SU-DHL-6 (cell line): ENCODE results near the gene EFL1.
"Not testable (repeated sequence)": the region's sequence is repeated elsewhere in the genome, so short reads cannot be mapped to it uniquely, and the experiment has no call there.

ENCODE experiments used
- H2AFZ ChIP-seq: fragments of 200-600 bp; sonication (generic); 2 replicates; pipeline ENCODE4 v1.6.1; 2014; ENCODE audit warnings: low read depth, mild to moderate bottlenecking, moderate library complexity, mixed read lengths, antibody characterized with exemption, low read length; ENCODE audit not compliant: severe bottlenecking
- H3F3A ChIP-seq: fragments of 200-600 bp; shearing (Covaris generic); 2 replicates; pipeline ENCODE4 v1.6.0; 2016; ENCODE audit warnings: antibody characterized with exemption, mild to moderate bottlenecking; ENCODE audit not compliant: insufficient read depth
- H3K27ac ChIP-seq: fragments of 200-600 bp; sonication (generic); 2 replicates; pipeline ENCODE4 v1.5.1; 2016; ENCODE audit warnings: low read depth, mild to moderate bottlenecking, low read length, moderate library complexity, mixed read lengths
- H3K27me3 ChIP-seq: fragments of 200-600 bp; sonication (generic), shearing (Covaris generic); 2 replicates; pipeline ENCODE4 v1.6.0; 2014; ENCODE audit warnings: mild to moderate bottlenecking, low read length
- H3K36me3 ChIP-seq: fragments of 200-600 bp; sonication (generic); 2 replicates; pipeline ENCODE4 v1.6.1; 2014; ENCODE audit warnings: mild to moderate bottlenecking, low read length, mixed read lengths
- H3K4me2 ChIP-seq: fragments of 300-600, 200-600 bp; shearing (Covaris generic), sonication (generic); 2 replicates; pipeline ENCODE4 v1.6.0; 2014; ENCODE audit warnings: low read length, low read depth, mild to moderate bottlenecking; ENCODE audit not compliant: poor library complexity, severe bottlenecking
- H3K4me3 ChIP-seq: fragments of 200-600 bp; sonication (generic); 2 replicates; pipeline ENCODE4 v1.5.1; 2014; ENCODE audit warnings: antibody characterized with exemption, low read length, mild to moderate bottlenecking, mixed read lengths; ENCODE audit not compliant: insufficient read depth, poor library complexity, severe bottlenecking
- H3K79me2 ChIP-seq: fragments of 200-600 bp; sonication (generic); 2 replicates; pipeline ENCODE4 v1.6.1; 2014; ENCODE audit warnings: mild to moderate bottlenecking, low read length, moderate library complexity; ENCODE audit not compliant: insufficient read depth
- H3K9ac ChIP-seq: fragments of 200-600 bp; sonication (generic); 2 replicates; pipeline ENCODE4 v1.7.0; 2014; ENCODE audit warnings: mild to moderate bottlenecking, low read length
- H3K9me2 ChIP-seq: fragments of 200-600 bp; sonication (generic); replicated peaks from 2 replicates; pipeline ENCODE4 v1.6.1; 2014; ENCODE audit warnings: low read length; ENCODE audit not compliant: insufficient read depth
- H3K9me3 ChIP-seq: fragments of 200-600 bp; sonication (generic); 2 replicates; pipeline ENCODE4 v1.6.1; 2014; ENCODE audit warnings: low read length, mixed read lengths; ENCODE audit not compliant: insufficient read depth
- H4K20me1 ChIP-seq: fragments of 200-600 bp; sonication (generic); 2 replicates; pipeline ENCODE4 v1.6.1; 2014; ENCODE audit warnings: low read depth, mild to moderate bottlenecking, antibody characterized with exemption, low read length, moderate library complexity, mixed read lengths
- CTCF ChIP-seq: fragments of 200-600 bp; sonication (generic); IDR thresholded peaks from one replicate; pipeline ENCODE4 v1.5.1; 2017; ENCODE audit warnings: antibody characterized with exemption, mild to moderate bottlenecking, low read length, moderate library complexity; ENCODE audit not compliant: insufficient read depth, poor library complexity, severe bottlenecking
- EZH2phosphoT487 ChIP-seq: fragments of 200-600 bp; sonication (generic), shearing (Covaris generic); conservative IDR thresholded peaks from 2 replicates; pipeline ENCODE4 v1.6.1; 2018; ENCODE audit warnings: mild to moderate bottlenecking, antibody characterized with exemption, low read length, moderate library complexity, mixed read lengths

The EFL1 gene

DNA sequence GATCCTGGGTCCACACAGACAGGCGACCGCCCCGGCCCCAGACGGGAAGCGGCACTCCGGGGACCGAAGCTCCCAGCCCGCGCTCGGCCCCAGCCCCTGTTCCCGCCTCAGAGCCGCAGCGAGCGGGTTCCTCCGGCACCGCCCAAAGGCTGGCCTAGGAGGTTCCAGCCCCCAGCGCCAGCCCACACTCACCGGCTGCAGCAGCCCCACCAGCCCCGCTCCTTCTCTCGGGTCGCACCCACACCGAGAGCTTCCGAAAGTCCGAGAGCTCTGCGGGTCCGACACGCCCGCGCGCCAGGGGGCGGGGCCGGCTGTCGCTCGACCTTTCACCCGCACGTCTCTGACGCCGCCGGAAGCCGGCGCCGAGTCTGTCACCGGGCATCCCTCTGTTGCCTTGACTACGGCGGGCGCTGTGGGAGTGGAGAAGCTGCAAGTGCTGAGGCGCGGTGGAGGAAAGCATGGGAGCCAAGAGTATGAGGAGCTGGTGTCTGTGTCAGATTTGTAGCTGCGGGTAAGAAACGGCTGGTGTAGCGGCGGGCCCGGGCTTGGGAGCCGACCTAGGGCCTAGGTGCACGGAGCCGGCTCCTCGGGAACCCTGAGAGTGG, at the start of gene EFL1, which contains the start of gene SAXO2:
Gene EFL1 (minus strand): TSS at position 313 of the 605 bp plus-strand sequence. CDS start 956 bp downstream, outside the sequence.
Gene SAXO2 (plus strand): TSS at position 397 of the 605 bp plus-strand sequence. CDS start 62 bp downstream, at position 459.
- peak within 1 kb of the TSS; percentile 81 for H3K4me2 ChIP-seq

DNA sequence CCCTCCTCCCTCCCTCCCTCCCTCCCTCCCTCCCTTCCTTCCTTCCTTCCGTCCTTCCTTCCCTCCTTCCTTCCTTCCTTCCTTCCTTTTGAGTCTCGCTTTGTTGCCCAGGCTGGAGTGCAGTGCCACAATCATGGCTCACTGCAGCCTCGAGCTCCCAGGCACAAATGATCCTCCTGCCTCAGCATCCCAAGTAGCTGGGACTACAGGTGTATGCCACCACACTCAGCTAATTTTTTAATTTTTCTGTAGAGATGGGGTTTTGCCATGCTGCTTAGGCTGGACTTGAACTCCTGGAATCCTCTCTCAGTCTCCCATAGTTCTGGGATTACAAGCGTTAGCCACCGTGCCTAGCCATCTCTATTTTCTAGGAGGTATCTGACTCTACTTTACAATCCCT, 48.8 kb upstream of the EFL1 start:
- not testable (repeated sequence) for H3K4me2 ChIP-seq, H3K27me3 ChIP-seq, H3K9me2 ChIP-seq, H3K9me3 ChIP-seq, H3K27ac ChIP-seq, H3K36me3 ChIP-seq, H3F3A ChIP-seq, H3K4me3 ChIP-seq, H2AFZ ChIP-seq, H3K79me2 ChIP-seq, H4K20me1 ChIP-seq, H3K9ac ChIP-seq

More for the DNA sequence above, at the start of gene EFL1, which contains the start of gene SAXO2:
- Histone ChIP-seq H2AFZ (peak within 1 kb of the TSS; percentile 69), H3K4me3 (peak within 1 kb of the TSS; percentile 83), H4K20me1 (no peaks in the 10 kb centered on the region), H3K9ac (peak within 1 kb of the TSS; percentile 70), H3K9me3 (no peaks in the 10 kb centered on the region), H3K9me2 (no peaks in the 10 kb centered on the region), H3F3A (no peaks in the 10 kb centered on the region), H3K27me3 (no peaks in the 10 kb centered on the region), H3K27ac (peak within 1 kb of the TSS; percentile 55), H3K36me3 (peaks cover 8% of the 10 kb centered on the region; the same call in 1 of the 2 replicates), H3K79me2 (peaks cover 30% of the 10 kb centered on the region)
- no peak for TF ChIP-seq CTCF
- no peak for TF ChIP-seq EZH2phosphoT487

DNA sequence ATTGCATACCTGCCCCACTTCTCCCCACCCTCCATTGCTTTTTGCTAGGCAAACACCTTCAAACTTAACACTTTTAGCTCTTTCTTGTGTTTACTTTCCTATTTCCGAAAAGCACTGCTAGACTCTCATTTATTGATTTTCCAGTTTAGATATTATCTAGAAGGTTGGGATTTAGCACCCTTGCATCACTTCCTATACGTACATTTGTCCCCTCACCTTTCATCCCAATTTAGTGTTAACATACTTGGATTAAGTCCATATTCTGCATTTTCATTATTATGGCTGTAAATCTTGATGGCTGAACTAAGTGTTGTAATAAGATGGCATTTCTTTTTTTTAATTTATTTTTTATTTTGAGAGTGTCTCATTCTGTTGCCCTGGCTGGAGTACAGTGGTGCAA, 47.3 kb upstream of the EFL1 start:
- H3K27me3 ChIP-seq: no peaks in the 10 kb centered on the region
- no peak overlapping the region for H3K9ac ChIP-seq
- no peak overlapping the region for H3K27ac ChIP-seq
- no peaks in the 10 kb centered on the region for H4K20me1 ChIP-seq
- H3K36me3 ChIP-seq: no peaks in the 10 kb centered on the region
- no peaks in the 10 kb centered on the region for H3K9me2 ChIP-seq
- no peak overlapping the region for H3K4me3 ChIP-seq
- H3K79me2 ChIP-seq: no peaks in the 10 kb centered on the region
- no peaks in the 10 kb centered on the region for H3K9me3 ChIP-seq
- TF ChIP-seq CTCF (no peak), EZH2phosphoT487 (no peak)
- no peak overlapping the region for H3K4me2 ChIP-seq
- no peak overlapping the region for H2AFZ ChIP-seq
- H3F3A ChIP-seq: no peaks in the 10 kb centered on the region

DNA sequence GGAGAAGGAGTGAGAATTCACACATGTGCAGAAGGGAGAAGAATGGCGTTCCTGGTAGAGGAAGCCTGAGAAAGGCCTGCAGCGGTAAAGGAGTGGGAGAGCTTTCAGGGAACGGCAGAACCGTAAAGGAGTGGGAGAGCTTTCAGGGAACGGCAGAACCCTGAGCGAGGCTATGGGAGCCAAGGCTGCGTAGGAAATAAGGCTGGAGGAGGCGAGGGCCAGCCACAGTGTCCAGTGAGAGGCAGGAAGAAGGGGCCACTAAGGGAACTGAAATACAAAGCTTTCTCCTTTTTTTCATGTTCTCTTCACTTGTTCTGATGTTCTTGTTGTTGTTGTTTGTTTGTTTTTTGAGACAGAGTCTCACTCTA, 45.2 kb upstream of the EFL1 start:
- H3K9me2 ChIP-seq: no peaks in the 10 kb centered on the region
- no peak for TF ChIP-seq CTCF
- no peak for TF ChIP-seq EZH2phosphoT487
- H3K4me2 ChIP-seq: no peak overlapping the region

More for the DNA sequence above, 45.2 kb upstream of the EFL1 start:
- Histone ChIP-seq H3F3A (no peaks in the 10 kb centered on the region), H3K27me3 (no peaks in the 10 kb centered on the region), H4K20me1 (no peaks in the 10 kb centered on the region), H3K4me3 (no peak overlapping the region), H3K79me2 (no peaks in the 10 kb centered on the region), H3K36me3 (no peaks in the 10 kb centered on the region), H2AFZ (no peak overlapping the region), H3K9ac (no peak overlapping the region), H3K9me3 (no peaks in the 10 kb centered on the region), H3K27ac (no peak overlapping the region)
